ENCODE measurements around the gene ASCC3. TPM values are rescaled to one million over a fixed set of nuclear protein-coding genes. Genes with fewer than 3 reads are reported as not detected.

ASCC3 gene
- total RNA-seq, 1 experiment from 2014 or later = 40.5 TPM

- Histone ChIP-seq H3K9me2 (ENCODE audit: insufficient read depth) (no peaks in the 10 kb centered on the region), H3K27ac (ENCODE audit: low read depth, low read length) (no peak overlapping the region), H2AFZ (ENCODE audit: low read depth, low read length, poor library complexity, severe bottlenecking) (no peak overlapping the region), H3K9ac (ENCODE audit: low read length) (no peak overlapping the region), H3K4me3 (replicated peaks in 1 of 2; ENCODE audit: low read depth in 1 of 2, low read length in 2 of 2) (no peak overlapping the region), H3K4me1 (ENCODE audit: control insufficient read depth in 1 of 2, insufficient read depth in 2 of 2, low read length in 2 of 2) (no peaks in the 10 kb centered on the region), H3K27me3 (ENCODE audit: insufficient read depth, low read length) (no peaks in the 10 kb centered on the region), H3K9me3 (ENCODE audit: control insufficient read depth in 1 of 2, insufficient read depth in 1 of 2, low read depth in 1 of 2, low read length in 2 of 2) (no peaks in the 10 kb centered on the region), H4K20me1 (ENCODE audit: insufficient read depth) (no peaks in the 10 kb centered on the region), H3K4me2 (ENCODE audit: low read length) (no peak overlapping the region), H3K79me2 (ENCODE audit: insufficient read depth, low read length) (no peaks in the 10 kb centered on the region), H3K36me3 (ENCODE audit: control insufficient read depth in 1 of 2, insufficient read depth in 2 of 2, low read length in 2 of 2) (no peaks in the 10 kb centered on the region)
- TF ChIP-seq, protein P1, sequence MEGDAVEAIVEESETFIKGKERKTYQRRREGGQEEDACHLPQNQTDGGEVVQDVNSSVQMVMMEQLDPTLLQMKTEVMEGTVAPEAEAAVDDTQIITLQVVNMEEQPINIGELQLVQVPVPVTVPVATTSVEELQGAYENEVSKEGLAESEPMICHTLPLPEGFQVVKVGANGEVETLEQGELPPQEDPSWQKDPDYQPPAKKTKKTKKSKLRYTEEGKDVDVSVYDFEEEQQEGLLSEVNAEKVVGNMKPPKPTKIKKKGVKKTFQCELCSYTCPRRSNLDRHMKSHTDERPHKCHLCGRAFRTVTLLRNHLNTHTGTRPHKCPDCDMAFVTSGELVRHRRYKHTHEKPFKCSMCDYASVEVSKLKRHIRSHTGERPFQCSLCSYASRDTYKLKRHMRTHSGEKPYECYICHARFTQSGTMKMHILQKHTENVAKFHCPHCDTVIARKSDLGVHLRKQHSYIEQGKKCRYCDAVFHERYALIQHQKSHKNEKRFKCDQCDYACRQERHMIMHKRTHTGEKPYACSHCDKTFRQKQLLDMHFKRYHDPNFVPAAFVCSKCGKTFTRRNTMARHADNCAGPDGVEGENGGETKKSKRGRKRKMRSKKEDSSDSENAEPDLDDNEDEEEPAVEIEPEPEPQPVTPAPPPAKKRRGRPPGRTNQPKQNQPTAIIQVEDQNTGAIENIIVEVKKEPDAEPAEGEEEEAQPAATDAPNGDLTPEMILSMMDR (IDR thresholded peaks at IDR 0.05 in 2 of 3, conservative IDR thresholded peaks at IDR 0.05 in 1 of 3; ENCODE audit: borderline replicate concordance in 1 of 3, insufficient read depth in 1 of 3, low read depth in 2 of 3, low read length in 2 of 3) = no peak
- no peak for TF ChIP-seq SRF (IDR thresholded peaks at IDR 0.05; ENCODE audit: low read depth)
- no peak for TF ChIP-seq TCF7L2 (IDR thresholded peaks at IDR 0.05; ENCODE audit: borderline replicate concordance, extremely low read depth, insufficient read depth, insufficient read length)
- TF ChIP-seq CBX3 (IDR thresholded peaks at IDR 0.05; ENCODE audit: low read depth) = no peak
- no peak for TF ChIP-seq FOSL1 (IDR thresholded peaks at IDR 0.05; ENCODE audit: low read depth)
- no peak for TF ChIP-seq SP1 (IDR thresholded peaks at IDR 0.05; ENCODE audit: low read depth)
- TF ChIP-seq ZNF274 (IDR thresholded peaks at IDR 0.05; ENCODE audit: low read depth, low read length) = no peak
- no peak for TF ChIP-seq REST (IDR thresholded peaks at IDR 0.05; ENCODE audit: low read depth)
- TF ChIP-seq ELF1 (IDR thresholded peaks at IDR 0.05; ENCODE audit: borderline replicate concordance, low read depth) = no peak
- CTCF ChIA-PET = no interaction called here
- intact Hi-C loops (cut with micrococcal nuclease) = no loop called here
- RAD21 ChIA-PET (ENCODE audit: low non-redundant PET in 1 of 2, low total read pairs in 2 of 2, uncharacterized antibody in 2 of 2, unreplicated experiment in 2 of 2) = no interaction called here
- POLR2A ChIA-PET = no interaction called here
- DNase-seq (ENCODE audit: low read depth, low spot score) (no peak), ATAC-seq (no peak)
- no TSS peak for BruUV-seq (replicated peaks)
Observed at GRCh38 chr6:100490065-100490464, 391.1 kb downstream of the ASCC3 start.

All from HCT116 (cell line).